ENCODE results near the gene BCL2.

BCL2 gene

GRCh38 chr18:63102941-63103744 is 216.4 kb downstream of the BCL2 start:
- DNase-seq: no peak

GRCh38 chr18:63100630-63101055 is 218.9 kb downstream of the BCL2 start:
- no peak for DNase-seq

GRCh38 chr18:63099848-63100629 is 219.5 kb downstream of the BCL2 start:
- DNase-seq: no peak

GRCh38 chr18:63099091-63099840 is 220.3 kb downstream of the BCL2 start:
- no peak for DNase-seq

- no peak for DNase-seq
Measured at GRCh38 chr18:63098018-63098981, 221.3 kb downstream of the BCL2 start.

- no peak for DNase-seq
Measured at GRCh38 chr18:63097178-63097577, 222.4 kb downstream of the BCL2 start.

GRCh38 chr18:63096327-63096874 is 223.2 kb downstream of the BCL2 start:
- no peak for DNase-seq

- DNase-seq: no peak
Measured at GRCh38 chr18:63095768-63096167, 223.8 kb downstream of the BCL2 start.

- DNase-seq: no peak
Measured at GRCh38 chr18:63091671-63092364, 227.8 kb downstream of the BCL2 start.

GRCh38 chr18:63090334-63090733 is 229.2 kb downstream of the BCL2 start:
- DNase-seq: no peak

- no peak for DNase-seq
Measured at GRCh38 chr18:63089041-63089440, 230.5 kb downstream of the BCL2 start.

GRCh38 chr18:63088262-63088661 is 231.3 kb downstream of the BCL2 start:
- no peak for DNase-seq

- no peak for DNase-seq
Measured at GRCh38 chr18:63087421-63088230, 231.9 kb downstream of the BCL2 start.

GRCh38 chr18:63085611-63086010 is 234.0 kb downstream of the BCL2 start:
- no peak for DNase-seq

- DNase-seq: no peak
Measured at GRCh38 chr18:63084219-63084618, 235.3 kb downstream of the BCL2 start.

- no peak for DNase-seq
Measured at GRCh38 chr18:63083555-63083954, 236.0 kb downstream of the BCL2 start.

GRCh38 chr18:63083020-63083531 is 236.5 kb downstream of the BCL2 start:
- DNase-seq: no peak

- no peak for DNase-seq
Measured at GRCh38 chr18:63082366-63083019, 237.1 kb downstream of the BCL2 start.

- no peak for DNase-seq
Measured at GRCh38 chr18:63079114-63079513, 240.5 kb downstream of the BCL2 start.

- DNase-seq: no peak
Measured at GRCh38 chr18:63078471-63078870, 241.1 kb downstream of the BCL2 start.

Measured in COR-L47 (cell line).